Type B pancreatic cell (in vitro differentiated cells): ENCODE results near the gene DENND1B. TPM values are rescaled to one million over a fixed set of nuclear protein-coding genes. Genes with fewer than 3 reads are reported as not detected.

ENCODE experiments used
- DNase-seq: peaks from one replicate; pipeline ENCODE4 v3.0.0; 2021; ENCODE audit warnings: mixed read lengths; ENCODE audit not compliant: unreplicated experiment; ENCODE audit errors: extremely low spot score
- H3K27ac Mint-ChIP-seq: 2 replicates; pipeline ENCODE4 v1.8.0; 2021; ENCODE audit warnings: mild to moderate bottlenecking, mixed read lengths
- H3K27me3 Mint-ChIP-seq: 2 replicates; pipeline ENCODE4 v1.8.0; 2021; ENCODE audit warnings: mixed read lengths
- H3K36me3 Mint-ChIP-seq: 2 replicates; pipeline ENCODE4 v1.8.0; 2021; ENCODE audit warnings: mixed read lengths
- H3K4me1 Mint-ChIP-seq: one replicate; pipeline ENCODE4 v1.8.0; 2021; ENCODE audit warnings: mixed read lengths; ENCODE audit not compliant: unreplicated experiment
- H3K4me3 Mint-ChIP-seq: 2 replicates; pipeline ENCODE4 v1.8.0; 2021; ENCODE audit warnings: mild to moderate bottlenecking, mixed read lengths
- H3K9me3 Mint-ChIP-seq: 2 replicates; pipeline ENCODE4 v1.8.0; 2021; ENCODE audit warnings: mixed read lengths
- total RNA-seq: library from RNA; stranded (reverse); gene quantifications from 2 replicates; pipeline ENCODE4 v1.2.1, GENCODE V29; 2021; ENCODE audit warnings: low replicate concordance
- TF ChIP-seq, protein P1 (sequence below): fragments of 200-600 bp; sonication (generic); conservative IDR thresholded peaks from 2 replicates; pipeline ENCODE4 v1.5.0; 2021; ENCODE audit warnings: antibody characterized with exemption, mild to moderate bottlenecking

Gene DENND1B
- total RNA-seq, 1 donor from 2014 or later: 8.7 TPM

DNA sequence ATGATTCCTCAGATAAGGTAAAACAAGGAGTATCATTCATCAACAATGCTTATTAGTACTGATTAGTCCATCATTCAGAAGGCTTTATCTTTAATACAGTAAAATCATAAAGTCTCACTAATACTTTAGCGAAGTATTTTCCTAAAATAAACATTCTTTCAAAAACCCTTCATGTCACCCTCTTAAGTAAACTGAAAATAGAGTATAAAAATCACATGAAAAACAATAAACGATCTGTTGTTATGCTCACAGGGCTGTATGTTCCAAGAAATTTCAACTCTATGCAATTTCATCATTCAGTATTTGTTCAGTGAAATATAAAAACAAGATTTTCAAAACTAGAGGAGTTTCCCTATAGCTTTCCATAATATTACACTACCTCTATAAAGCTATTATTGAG is 102.0 kb downstream of the DENND1B start:
- H3K27me3 Mint-ChIP-seq: no peaks in the 10 kb centered on the region
- no peak overlapping the region for H3K27ac Mint-ChIP-seq
- TF ChIP-seq, protein P1, sequence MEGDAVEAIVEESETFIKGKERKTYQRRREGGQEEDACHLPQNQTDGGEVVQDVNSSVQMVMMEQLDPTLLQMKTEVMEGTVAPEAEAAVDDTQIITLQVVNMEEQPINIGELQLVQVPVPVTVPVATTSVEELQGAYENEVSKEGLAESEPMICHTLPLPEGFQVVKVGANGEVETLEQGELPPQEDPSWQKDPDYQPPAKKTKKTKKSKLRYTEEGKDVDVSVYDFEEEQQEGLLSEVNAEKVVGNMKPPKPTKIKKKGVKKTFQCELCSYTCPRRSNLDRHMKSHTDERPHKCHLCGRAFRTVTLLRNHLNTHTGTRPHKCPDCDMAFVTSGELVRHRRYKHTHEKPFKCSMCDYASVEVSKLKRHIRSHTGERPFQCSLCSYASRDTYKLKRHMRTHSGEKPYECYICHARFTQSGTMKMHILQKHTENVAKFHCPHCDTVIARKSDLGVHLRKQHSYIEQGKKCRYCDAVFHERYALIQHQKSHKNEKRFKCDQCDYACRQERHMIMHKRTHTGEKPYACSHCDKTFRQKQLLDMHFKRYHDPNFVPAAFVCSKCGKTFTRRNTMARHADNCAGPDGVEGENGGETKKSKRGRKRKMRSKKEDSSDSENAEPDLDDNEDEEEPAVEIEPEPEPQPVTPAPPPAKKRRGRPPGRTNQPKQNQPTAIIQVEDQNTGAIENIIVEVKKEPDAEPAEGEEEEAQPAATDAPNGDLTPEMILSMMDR: no peak
- H3K4me3 Mint-ChIP-seq: no peak overlapping the region
- no peak for DNase-seq
- no peaks in the 10 kb centered on the region for H3K9me3 Mint-ChIP-seq
- no peaks in the 10 kb centered on the region for H3K36me3 Mint-ChIP-seq
- peaks cover 11% of the 10 kb centered on the region for H3K4me1 Mint-ChIP-seq

- Mint-ChIP-seq H3K27me3 (no peaks in the 10 kb centered on the region), H3K27ac (no peak overlapping the region), H3K4me1 (peaks cover 11% of the 10 kb centered on the region), H3K4me3 (no peak overlapping the region), H3K9me3 (no peaks in the 10 kb centered on the region), H3K36me3 (no peaks in the 10 kb centered on the region)
- DNase-seq: no peak
- TF ChIP-seq, protein P1: no peak
These were observed 102.9 kb downstream of the DENND1B start for GRCh38 chr1:197672347-197672746.

DNA sequence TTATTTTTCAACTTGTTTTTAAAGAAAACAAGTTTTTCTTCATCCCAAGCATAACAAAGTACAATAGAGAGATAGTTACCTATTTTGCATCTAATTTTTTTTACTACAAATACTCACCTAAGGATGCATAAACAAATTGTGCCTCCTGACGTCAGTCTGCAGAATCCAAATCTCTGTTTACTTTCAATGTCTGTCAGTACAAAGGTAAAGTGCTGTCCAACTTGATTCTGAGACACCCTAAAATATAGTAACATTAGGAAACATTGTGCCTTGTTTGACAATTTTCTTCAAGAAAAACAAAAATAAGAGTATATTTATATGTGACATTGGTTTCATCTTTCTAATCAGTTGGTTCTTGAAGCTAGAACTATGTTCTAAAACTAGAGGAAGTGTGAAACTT is 103.4 kb downstream of the DENND1B start:
- H3K4me3 Mint-ChIP-seq: no peak overlapping the region
- H3K4me1 Mint-ChIP-seq: peaks cover 11% of the 10 kb centered on the region
- no peaks in the 10 kb centered on the region for H3K27me3 Mint-ChIP-seq
- no peak overlapping the region for H3K27ac Mint-ChIP-seq
- H3K9me3 Mint-ChIP-seq: no peaks in the 10 kb centered on the region
- TF ChIP-seq, protein P1: no peak
- DNase-seq: no peak
- H3K36me3 Mint-ChIP-seq: no peaks in the 10 kb centered on the region

- no peak overlapping the region for H3K27ac Mint-ChIP-seq
These were observed 104.1 kb downstream of the DENND1B start for GRCh38 chr1:197671140-197671539.

DNA sequence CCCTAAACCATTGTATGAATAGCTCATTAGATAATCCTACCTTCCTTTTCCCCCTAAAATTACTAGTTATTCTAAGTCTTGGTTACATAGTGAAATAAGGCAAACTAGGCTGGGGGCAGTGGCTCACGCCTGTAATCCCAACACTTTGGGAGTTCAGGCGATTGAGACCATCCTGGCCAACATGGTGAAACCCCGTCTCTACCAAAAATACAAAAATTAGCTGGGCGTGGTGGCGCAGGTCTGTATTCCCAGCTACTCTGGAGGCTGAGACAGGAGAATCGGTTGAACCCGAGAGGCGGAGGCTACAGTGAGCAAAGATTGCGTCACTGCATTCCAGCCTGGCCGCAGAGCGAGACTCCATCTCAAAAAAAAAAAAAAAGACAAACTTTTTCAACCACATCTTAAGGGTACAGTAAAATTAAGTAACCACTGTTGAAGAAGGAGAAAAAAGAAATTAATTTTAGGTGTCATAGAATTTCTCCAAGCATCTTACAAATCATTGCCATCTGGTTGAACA is 108.5 kb downstream of the DENND1B start:
- DNase-seq: no peak
- Mint-ChIP-seq H3K27ac (no peak overlapping the region), H3K4me3 (no peak overlapping the region), H3K27me3 (no peaks in the 10 kb centered on the region), H3K9me3 (no peaks in the 10 kb centered on the region), H3K4me1 (no peaks in the 10 kb centered on the region), H3K36me3 (no peaks in the 10 kb centered on the region)
- TF ChIP-seq, protein P1: no peak

More at GRCh38 chr1:197671140-197671539, 104.1 kb downstream of the DENND1B start:
- Mint-ChIP-seq H3K4me1 (peaks cover 10% of the 10 kb centered on the region), H3K4me3 (no peak overlapping the region), H3K27me3 (no peaks in the 10 kb centered on the region), H3K36me3 (no peaks in the 10 kb centered on the region), H3K9me3 (no peaks in the 10 kb centered on the region)
- TF ChIP-seq, protein P1: no peak
- DNase-seq: no peak

DNA sequence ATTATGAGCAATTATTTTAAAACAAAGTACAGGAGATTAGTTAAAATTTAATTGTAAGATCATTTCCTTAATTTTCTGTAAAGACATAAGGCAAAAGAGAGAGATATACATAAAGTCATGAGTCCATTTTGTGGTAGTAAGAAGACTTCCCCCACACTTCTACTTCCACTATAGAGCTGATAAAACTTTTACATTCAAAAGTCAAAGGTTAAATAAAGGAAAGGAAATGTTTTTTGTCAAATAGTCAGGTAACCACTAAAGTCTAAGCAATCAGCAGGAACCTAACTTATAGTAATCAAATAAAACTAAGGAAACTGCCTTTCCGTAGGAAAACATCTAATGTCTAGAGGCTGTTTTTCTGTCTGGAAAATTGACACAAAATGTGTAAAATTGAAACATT is 110.9 kb downstream of the DENND1B start:
- no peak for DNase-seq
- H3K27ac Mint-ChIP-seq: no peak overlapping the region
- TF ChIP-seq, protein P1: no peak
- no peaks in the 10 kb centered on the region for H3K4me1 Mint-ChIP-seq
- no peaks in the 10 kb centered on the region for H3K27me3 Mint-ChIP-seq
- H3K36me3 Mint-ChIP-seq: no peaks in the 10 kb centered on the region
- H3K9me3 Mint-ChIP-seq: no peaks in the 10 kb centered on the region
- H3K4me3 Mint-ChIP-seq: no peak overlapping the region
